Measurements from ENCODE around the gene DLX6. TPM values are rescaled to one million over a fixed set of nuclear protein-coding genes. Genes with fewer than 3 reads are reported as not detected.

DLX6 gene
- 0.40 TPM for polyA plus RNA-seq (2012; ENCODE audit: insufficient read length, low read depth)

DNA sequence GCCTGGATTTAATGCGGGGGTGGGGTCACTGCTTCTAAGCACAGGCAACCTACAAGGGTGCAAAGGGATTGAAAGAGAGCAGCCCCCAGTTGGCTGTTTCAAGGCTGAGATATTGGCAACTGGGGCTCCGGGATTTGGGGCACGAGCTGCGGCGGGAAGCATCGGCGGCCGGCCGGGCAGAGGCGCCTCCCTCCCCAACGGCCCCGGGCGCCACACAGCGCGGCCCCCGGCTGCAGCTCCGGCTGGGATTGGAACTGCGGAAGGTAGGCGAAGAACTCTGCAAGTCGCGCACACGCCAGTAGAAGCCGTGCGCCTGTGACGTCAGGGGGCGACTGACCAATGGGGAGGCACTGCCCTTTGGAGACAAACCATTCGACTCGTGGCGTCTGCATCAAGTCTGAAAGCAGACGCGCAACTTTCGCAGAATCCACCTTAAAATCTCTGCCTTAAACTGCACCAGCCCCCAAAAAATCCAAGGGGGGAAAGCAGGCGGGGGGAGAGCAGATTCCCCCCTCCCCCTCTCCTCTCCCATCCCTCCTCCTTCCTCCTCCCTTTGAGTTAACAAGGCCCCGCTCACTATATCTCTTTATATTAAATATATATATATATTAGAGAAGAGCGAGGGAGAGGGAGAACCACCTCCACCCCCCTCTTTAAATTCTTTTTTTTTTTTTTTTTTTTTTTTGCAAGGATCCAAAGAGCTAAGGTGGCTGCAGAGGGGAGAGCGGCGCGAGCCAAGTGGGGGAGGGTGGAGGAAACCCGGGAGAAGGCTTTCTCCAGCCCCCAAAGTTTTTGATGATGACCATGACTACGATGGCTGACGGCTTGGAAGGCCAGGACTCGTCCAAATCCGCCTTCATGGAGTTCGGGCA is at the start of gene DLX6:
Gene DLX6 (plus strand): TSS at position 371 of the 872 bp plus-strand sequence. CDS start 425 bp downstream, at position 796.
- TF ChIP-seq FOXP2 (optimal IDR thresholded peaks at IDR 0.05; ENCODE audit: borderline replicate concordance, extremely low read depth, extremely low read length, insufficient read depth) (peak; percentile 53), POLR2AphosphoS5 (IDR thresholded peaks at IDR 0.05; ENCODE audit: low read depth, low read length) (peak; percentile 70), TAF1 (IDR thresholded peaks at IDR 0.05; ENCODE audit: borderline replicate concordance, insufficient read depth, low read length) (0 out of 2 replicates have a peak, but pooled peaks have one; percentile 40), SIN3A (IDR thresholded peaks at IDR 0.05; ENCODE audit: borderline replicate concordance, insufficient read depth, low read length) (no peak)
- TF ChIP-seq, protein P1, sequence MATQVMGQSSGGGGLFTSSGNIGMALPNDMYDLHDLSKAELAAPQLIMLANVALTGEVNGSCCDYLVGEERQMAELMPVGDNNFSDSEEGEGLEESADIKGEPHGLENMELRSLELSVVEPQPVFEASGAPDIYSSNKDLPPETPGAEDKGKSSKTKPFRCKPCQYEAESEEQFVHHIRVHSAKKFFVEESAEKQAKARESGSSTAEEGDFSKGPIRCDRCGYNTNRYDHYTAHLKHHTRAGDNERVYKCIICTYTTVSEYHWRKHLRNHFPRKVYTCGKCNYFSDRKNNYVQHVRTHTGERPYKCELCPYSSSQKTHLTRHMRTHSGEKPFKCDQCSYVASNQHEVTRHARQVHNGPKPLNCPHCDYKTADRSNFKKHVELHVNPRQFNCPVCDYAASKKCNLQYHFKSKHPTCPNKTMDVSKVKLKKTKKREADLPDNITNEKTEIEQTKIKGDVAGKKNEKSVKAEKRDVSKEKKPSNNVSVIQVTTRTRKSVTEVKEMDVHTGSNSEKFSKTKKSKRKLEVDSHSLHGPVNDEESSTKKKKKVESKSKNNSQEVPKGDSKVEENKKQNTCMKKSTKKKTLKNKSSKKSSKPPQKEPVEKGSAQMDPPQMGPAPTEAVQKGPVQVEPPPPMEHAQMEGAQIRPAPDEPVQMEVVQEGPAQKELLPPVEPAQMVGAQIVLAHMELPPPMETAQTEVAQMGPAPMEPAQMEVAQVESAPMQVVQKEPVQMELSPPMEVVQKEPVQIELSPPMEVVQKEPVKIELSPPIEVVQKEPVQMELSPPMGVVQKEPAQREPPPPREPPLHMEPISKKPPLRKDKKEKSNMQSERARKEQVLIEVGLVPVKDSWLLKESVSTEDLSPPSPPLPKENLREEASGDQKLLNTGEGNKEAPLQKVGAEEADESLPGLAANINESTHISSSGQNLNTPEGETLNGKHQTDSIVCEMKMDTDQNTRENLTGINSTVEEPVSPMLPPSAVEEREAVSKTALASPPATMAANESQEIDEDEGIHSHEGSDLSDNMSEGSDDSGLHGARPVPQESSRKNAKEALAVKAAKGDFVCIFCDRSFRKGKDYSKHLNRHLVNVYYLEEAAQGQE (IDR thresholded peaks at IDR 0.05; ENCODE audit: insufficient read depth in 1 of 2, low read depth in 2 of 2, low read length in 2 of 2): no peak

DNA sequence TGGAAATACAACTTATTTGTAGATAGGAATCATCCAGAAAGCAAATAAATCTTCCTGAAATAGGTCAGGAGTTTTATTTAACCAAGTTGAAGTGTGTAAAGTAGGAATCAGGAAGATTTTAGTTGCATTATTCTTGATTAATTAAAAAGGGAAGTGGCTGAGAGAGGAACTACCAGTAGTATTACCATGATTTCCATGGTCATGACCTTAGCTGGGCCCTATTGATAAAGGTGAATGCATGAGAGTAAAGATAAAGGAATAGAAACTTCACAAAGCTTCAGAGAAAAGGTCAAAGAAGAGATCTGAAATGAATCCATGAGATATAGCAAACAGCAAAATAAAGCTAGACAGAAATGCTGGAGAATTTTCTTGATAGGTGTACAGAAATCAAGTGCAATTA is 46.2 kb upstream of the DLX6 start:
- TF ChIP-seq, protein P1 (IDR thresholded peaks at IDR 0.05; ENCODE audit: insufficient read depth in 1 of 2, low read depth in 2 of 2, low read length in 2 of 2): no peak

- TF ChIP-seq POLR2AphosphoS5 (IDR thresholded peaks at IDR 0.05; ENCODE audit: low read depth, low read length) (no peak), TAF1 (IDR thresholded peaks at IDR 0.05; ENCODE audit: borderline replicate concordance, insufficient read depth, low read length) (no peak), FOXP2 (optimal IDR thresholded peaks at IDR 0.05; ENCODE audit: borderline replicate concordance, extremely low read depth, extremely low read length, insufficient read depth) (no peak), SIN3A (IDR thresholded peaks at IDR 0.05; ENCODE audit: borderline replicate concordance, insufficient read depth, low read length) (no peak)
- TF ChIP-seq, protein P1 (IDR thresholded peaks at IDR 0.05; ENCODE audit: insufficient read depth in 1 of 2, low read depth in 2 of 2, low read length in 2 of 2): no peak
These were observed 43.0 kb upstream of the DLX6 start for GRCh38 chr7:96962221-96962885.

DNA sequence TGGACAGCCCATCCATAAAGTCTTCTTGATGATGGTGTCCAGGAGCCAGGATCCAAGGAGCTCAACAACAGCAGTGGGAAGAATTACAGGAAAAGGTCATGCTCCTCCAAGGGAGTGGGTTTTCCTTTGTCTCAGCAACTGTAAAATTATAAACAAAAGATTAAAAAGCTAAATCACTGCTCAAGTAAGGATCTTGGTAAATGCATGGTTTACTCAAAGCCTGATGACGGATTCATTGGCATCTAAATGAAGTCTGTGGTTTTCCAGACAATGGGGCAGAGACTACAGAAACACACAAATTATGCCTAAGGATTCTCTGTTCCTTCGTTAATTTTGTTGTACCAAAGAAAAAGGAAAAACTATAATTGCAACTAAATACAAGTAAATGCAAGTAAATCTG is 36.4 kb upstream of the DLX6 start:
- TF ChIP-seq TAF1 (IDR thresholded peaks at IDR 0.05; ENCODE audit: borderline replicate concordance, insufficient read depth, low read length) (no peak), FOXP2 (optimal IDR thresholded peaks at IDR 0.05; ENCODE audit: borderline replicate concordance, extremely low read depth, extremely low read length, insufficient read depth) (no peak), SIN3A (IDR thresholded peaks at IDR 0.05; ENCODE audit: borderline replicate concordance, insufficient read depth, low read length) (no peak), POLR2AphosphoS5 (IDR thresholded peaks at IDR 0.05; ENCODE audit: low read depth, low read length) (no peak)
- TF ChIP-seq, protein P1 (IDR thresholded peaks at IDR 0.05; ENCODE audit: insufficient read depth in 1 of 2, low read depth in 2 of 2, low read length in 2 of 2): no peak
